H1 (cell line): ENCODE data around the gene GNG4. TPM values are rescaled to one million over a fixed set of nuclear protein-coding genes. Genes with fewer than 3 reads are reported as not detected.

Source experiments
- CTCF ChIA-PET: fragments of 300-600 bp; sonication (Branson Sonifier 250); formaldehyde crosslinking; loops from one replicate; lab custom pipeline; 2021; ENCODE audit not compliant: partially characterized antibody; lab: Charles Lee
- POLR2A ChIA-PET: fragments of 300-600 bp; sonication (Branson Sonifier 250); formaldehyde crosslinking; loops from one replicate; lab custom pipeline; 2021; ENCODE audit warnings: inconsistent platforms; ENCODE audit not compliant: partially characterized antibody; lab: Charles Lee
- DNase-seq, 2 experiments: peaks; one replicate each; pipeline versions ENCODE4 v3.0.0 to v3.0.0-alpha.2; 2010 to 2022; ENCODE audit warnings: low spot score in 2 of 2, low read depth in 1 of 2, mixed read lengths in 1 of 2
- FAIRE-seq: peaks from 2 replicates; lab custom pipeline; 2011; peaks lifted over from hg19 to GRCh38; lab: Jason Lieb, UNC
- H2AFZ ChIP-seq: 2 replicates; pipeline ENCODE4 v1.8.1; 2012; ENCODE audit warnings: low read length, inconsistent platforms
- H2AK5ac ChIP-seq: 2 replicates; pipeline ENCODE4 v1.6.1; 2013; ENCODE audit warnings: low read depth, low read length
- H2BK120ac ChIP-seq: replicated peaks from 2 replicates; pipeline ENCODE3; 2013; ENCODE audit warnings: low read depth, low read length, inconsistent platforms
- H2BK12ac ChIP-seq: 2 replicates; pipeline ENCODE4 v1.6.1; 2013; ENCODE audit warnings: low read depth, low read length
- H2BK15ac ChIP-seq: 2 replicates; pipeline ENCODE4 v1.6.1; 2013; ENCODE audit warnings: low read length
- H2BK20ac ChIP-seq: 2 replicates; pipeline ENCODE4 v1.6.1; 2013; ENCODE audit warnings: low read length
- H2BK5ac ChIP-seq: 2 replicates; pipeline ENCODE4 v1.6.1; 2013; ENCODE audit warnings: low read depth, low read length
- H3K14ac ChIP-seq: 2 replicates; pipeline ENCODE4 v1.6.1; 2013; ENCODE audit warnings: inconsistent platforms; ENCODE audit not compliant: insufficient read length
- H3K18ac ChIP-seq: 2 replicates; pipeline ENCODE4 v1.6.1; 2013; ENCODE audit warnings: low read length; ENCODE audit errors: extremely low read depth
- H3K23ac ChIP-seq: 2 replicates; pipeline ENCODE4 v1.6.1; 2013; ENCODE audit warnings: inconsistent platforms; ENCODE audit not compliant: insufficient read length
- H3K23me2 ChIP-seq: 2 replicates; pipeline ENCODE4 v1.6.1; 2013; ENCODE audit warnings: low read depth, low read length
- H3K27ac ChIP-seq: 2 replicates; pipeline ENCODE4 v1.6.1; 2011; ENCODE audit warnings: low read depth, low read length, inconsistent platforms
- H3K27me3 ChIP-seq, 4 experiments: replicated peaks in 1 of 4; 1 replicate in 1 of 4; 2 replicates in 3 of 4; pipeline versions ENCODE4 v1.6.1 to v1.8.1; 2011 to 2013; ENCODE audit warnings: low read length in 3 of 4, mild to moderate bottlenecking in 3 of 4, inconsistent platforms in 2 of 4, mixed read lengths in 2 of 4, moderate library complexity in 1 of 4; ENCODE audit not compliant: control insufficient read depth in 3 of 4, insufficient read depth in 3 of 4; ENCODE audit errors: extremely low read depth in 1 of 4
- H3K36me3 ChIP-seq, 4 experiments: 2 replicates each; pipeline versions ENCODE4 v1.6.1 to v1.8.1; 2011 to 2013; ENCODE audit warnings: mild to moderate bottlenecking in 4 of 4, low read length in 3 of 4, moderate library complexity in 2 of 4, control low read depth in 1 of 4, inconsistent platforms in 1 of 4; ENCODE audit not compliant: insufficient read depth in 4 of 4, control insufficient read depth in 2 of 4
- H3K4ac ChIP-seq: replicated peaks from 2 replicates; pipeline ENCODE3; 2013; ENCODE audit warnings: low read length, low read depth, mixed read lengths, inconsistent platforms; ENCODE audit not compliant: insufficient read length
- H3K4me1 ChIP-seq, 4 experiments: replicated peaks in 1 of 4; 1 replicate in 1 of 4; 2 replicates in 3 of 4; pipeline versions ENCODE4 v1.6.1 to v1.8.1; 2011 to 2013; ENCODE audit warnings: low read length in 3 of 4, inconsistent platforms in 2 of 4, mixed read lengths in 1 of 4; ENCODE audit not compliant: insufficient read depth in 4 of 4, control insufficient read depth in 3 of 4
- H3K4me2 ChIP-seq, 2 experiments: 2 replicates each; pipeline versions ENCODE4 v1.6.1 to v1.8.1; 2011 to 2013; ENCODE audit warnings: low read depth in 2 of 2, low read length in 2 of 2, control low read depth in 1 of 2, inconsistent platforms in 1 of 2, mild to moderate bottlenecking in 1 of 2; ENCODE audit not compliant: insufficient read depth in 1 of 2
- H3K4me3 ChIP-seq, 4 experiments: fragments of 200-600, 300-600 bp in 1 of 4; sonication (generic), shearing (Covaris generic), sonication (Bioruptor Twin) in 1 of 4; 2 replicates each; pipeline versions ENCODE4 v1.5.1 to v1.8.1; 2011 to 2016; ENCODE audit warnings: low read length in 4 of 4, low read depth in 3 of 4, control low read depth in 2 of 4, inconsistent platforms in 2 of 4, mild to moderate bottlenecking in 2 of 4, mixed read lengths in 1 of 4, moderate library complexity in 1 of 4; ENCODE audit not compliant: insufficient read depth in 2 of 4; ENCODE audit errors: extremely low read depth in 1 of 4
- H3K56ac ChIP-seq: replicated peaks from 2 replicates; pipeline ENCODE3; 2013; ENCODE audit warnings: low read depth, mild to moderate bottlenecking, mixed read lengths, low read length, inconsistent platforms; ENCODE audit not compliant: insufficient read length
- H3K79me1 ChIP-seq: 2 replicates; pipeline ENCODE4 v1.6.1; 2013; ENCODE audit warnings: low read depth, low read length, control low read depth
- H3K79me2 ChIP-seq, 2 experiments: 2 replicates each; pipeline versions ENCODE4 v1.6.1 to v1.8.1; 2012 to 2013; ENCODE audit warnings: low read length in 2 of 2, mild to moderate bottlenecking in 2 of 2, inconsistent platforms in 1 of 2; ENCODE audit not compliant: insufficient read depth in 2 of 2, control insufficient read depth in 1 of 2
- H3K9ac ChIP-seq, 4 experiments: replicated peaks in 1 of 4; 1 replicate in 1 of 4; 2 replicates in 3 of 4; pipeline versions ENCODE4 v1.6.1 to v1.8.1; 2011 to 2013; ENCODE audit warnings: low read depth in 3 of 4, low read length in 3 of 4, control low read depth in 2 of 4, mild to moderate bottlenecking in 2 of 4, moderate library complexity in 2 of 4, inconsistent platforms in 1 of 4; ENCODE audit errors: extremely low read depth in 1 of 4
- H3K9me3 ChIP-seq, 2 experiments: 2 replicates each; pipeline versions ENCODE4 v1.6.1 to v1.8.1; 2012 to 2013; ENCODE audit warnings: mild to moderate bottlenecking in 2 of 2, moderate library complexity in 2 of 2, control low read depth in 1 of 2, inconsistent platforms in 1 of 2, low read depth in 1 of 2, low read length in 1 of 2, mixed read lengths in 1 of 2; ENCODE audit not compliant: insufficient read depth in 2 of 2
- H4K20me1 ChIP-seq, 2 experiments: replicated peaks in 1 of 2; 2 replicates each; pipeline versions ENCODE3 to v1.8.1; 2011 to 2013; ENCODE audit warnings: inconsistent platforms in 2 of 2, low read length in 2 of 2, mild to moderate bottlenecking in 1 of 2; ENCODE audit not compliant: insufficient read depth in 2 of 2, control insufficient read depth in 1 of 2
- H4K5ac ChIP-seq: 2 replicates; pipeline ENCODE4 v1.6.1; 2013; ENCODE audit warnings: low read length, low read depth, mixed read lengths, inconsistent platforms; ENCODE audit not compliant: insufficient read length
- H4K8ac ChIP-seq: 2 replicates; pipeline ENCODE4 v1.8.0; 2013; ENCODE audit warnings: mild to moderate bottlenecking, moderate library complexity, low read length, inconsistent platforms; ENCODE audit not compliant: insufficient read depth; ENCODE audit errors: extremely low read depth
- H4K91ac ChIP-seq: replicated peaks from 2 replicates; pipeline ENCODE3; 2013; ENCODE audit warnings: low read length, mixed read lengths, inconsistent platforms; ENCODE audit not compliant: insufficient read length
- BACH1 ChIP-seq: IDR thresholded peaks from 2 replicates; pipeline ENCODE4 v1.6.1; 2012; ENCODE audit warnings: low read length, improper control_type of control experiment
- CHD2 ChIP-seq: IDR thresholded peaks from 2 replicates; pipeline ENCODE4 v1.6.1; 2012; ENCODE audit warnings: low read length, improper control_type of control experiment
- KDM5A ChIP-seq: fragments of 200-600 bp; IDR thresholded peaks from 2 replicates; pipeline ENCODE4 v1.7.1; 2012; ENCODE audit warnings: mild to moderate bottlenecking, low read length, inconsistent platforms, mixed read lengths
- MAX ChIP-seq: IDR thresholded peaks from 2 replicates; pipeline ENCODE4 v1.6.1; 2012; ENCODE audit warnings: inconsistent platforms
- NRF1 ChIP-seq: IDR thresholded peaks from 2 replicates; pipeline ENCODE4 v1.6.1; 2011; ENCODE audit warnings: mild to moderate bottlenecking, low read depth, low read length, improper control_type of control experiment
- POLR2AphosphoS5 ChIP-seq: IDR thresholded peaks from 2 replicates; pipeline ENCODE4 v1.6.1; 2011; ENCODE audit warnings: low read depth, low read length
- RBBP5 ChIP-seq: IDR thresholded peaks from 2 replicates; pipeline ENCODE4 v1.7.1; 2012; ENCODE audit warnings: low read depth, mild to moderate bottlenecking, inconsistent platforms, low read length, moderate library complexity, borderline replicate concordance
- SAP30 ChIP-seq: fragments of 300-600 bp; sonication (generic); IDR thresholded peaks from 2 replicates; pipeline ENCODE4 v1.7.1; 2012; ENCODE audit warnings: low read length, moderate library complexity, mild to moderate bottlenecking, inconsistent platforms; ENCODE audit not compliant: insufficient read depth, insufficient replicate concordance
- TEAD4 ChIP-seq: IDR thresholded peaks from 2 replicates; pipeline ENCODE4 v1.6.1; 2012; ENCODE audit warnings: low read depth, low read length, inconsistent platforms, mixed read lengths
- WGBS, 2 experiments: shearing (Covaris generic) in 1 of 2; methylation state at CpG; one replicate each; pipeline versions ENCODE4 v1.1.6 to v1.1.7; 2013 to 2015; ENCODE audit warnings: low lambda C conversion rate in 2 of 2, mixed read lengths in 2 of 2, inconsistent platforms in 1 of 2, low coverage in 1 of 2, missing lambda C conversion rate in 1 of 2; ENCODE audit not compliant: insufficient replicate concordance in 2 of 2, insufficient coverage in 1 of 2, insufficient read length in 1 of 2; ENCODE audit errors: extremely low coverage in 1 of 2, missing lambda C conversion rate in 1 of 2; 5-methylcytosine and 5-hydroxymethylcytosine counted together
- polyA plus RNA-seq, 7 experiments: library from polyadenylated mRNA; depleted of rRNA in 3 of 7; stranded (reverse) in 5 of 7; unstranded in 2 of 7; fragments of >200 nt in 5 of 7; fragments of 200-250 nt in 2 of 7; gene quantifications; 1 replicate in 5 of 7; 2 replicates in 1 of 7; 4 replicates in 1 of 7; pipeline versions ENCODE4 v1.2.1 to v1.2.3, GENCODE V29; 2011 to 2013; ENCODE audit warnings: missing spikeins in 2 of 7, mixed read lengths in 2 of 7
- total RNA-seq: library from RNA; stranded (reverse); fragmentation: NEBNext Ultra II Directional; extraction: Animal tissue kit (Norgen Biotek cat#: 25700); gene quantifications from 2 replicates; pipeline ENCODE4 v1.2.1, GENCODE V29; 2021
- TF ChIP-seq, protein P1 (sequence below), 3 experiments: IDR thresholded peaks; 1 replicate in 2 of 3; 2 replicates in 1 of 3; pipeline versions ENCODE4 v1.5.1 to v1.6.1; 2011; ENCODE audit warnings: low read length in 3 of 3, mild to moderate bottlenecking in 3 of 3, inconsistent platforms in 2 of 3, low read depth in 1 of 3, moderate library complexity in 1 of 3; ENCODE audit not compliant: insufficient read depth in 1 of 3; ENCODE audit errors: control extremely low read depth in 1 of 3

Gene GNG4
- total and polyA plus RNA-seq, 2 of the 8 experiments (the other 6 are each of a cell fraction or from before 2014, with no cell fraction given) = 95.5 to 96.8 TPM

- Histone ChIP-seq H3K79me1 (no peaks in the 10 kb centered on the region), H3K14ac (no peak overlapping the region), H2BK20ac (no peak overlapping the region), H2BK15ac (no peak overlapping the region), H3K79me2 (no peaks in the 10 kb centered on the region), H3K18ac (no peak overlapping the region), H3K4me3 (no peak overlapping the region), H2BK12ac (no peak overlapping the region), H2AFZ (no peak overlapping the region), H3K4me2 (no peak overlapping the region), H3K9ac (no peak overlapping the region), H3K23ac (no peak overlapping the region), H3K4ac (no peak overlapping the region), H2AK5ac (no peak overlapping the region), H3K27me3 (no peaks in the 10 kb centered on the region; a peak in 1 of 7 replicates), H3K4me1 (peaks cover 0 to 3% (median 2%) of the 10 kb centered on the region in 4 experiments; a peak in 2 of 7 replicates), H4K20me1 (no peaks in the 10 kb centered on the region), H3K9me3 (no peaks in the 10 kb centered on the region), H3K27ac (no peak overlapping the region), H2BK120ac (no peak overlapping the region), H4K8ac (no peak overlapping the region), H3K23me2 (0 out of 2 replicates have a peak, but pooled peaks cover 1% of the 10 kb centered on the region), H3K36me3 (no peaks in the 10 kb centered on the region), H2BK5ac (no peak overlapping the region), H4K91ac (no peak overlapping the region), H3K56ac (no peak overlapping the region), H4K5ac (no peak overlapping the region)
- DNase-seq = no peak
- POLR2A ChIA-PET = interaction anchor here (0.8 kb wide), 1 partner anchor 12 kb away, joined by 4 read pairs; the partner anchor contains the start of gene B3GALNT2
- 93 to 100% methylated on average over 1 to 5 of the region's 5 CpGs for WGBS, 2 experiments
- CTCF ChIA-PET = interaction anchor here (0.6 to 2.6 kb wide), 5 partner anchors 9 to 268 kb away, joined by 4 to 13 read pairs (median 6); partner anchors contain the start of gene B3GALNT2
- no peak for FAIRE-seq
- no peak for TF ChIP-seq TEAD4
- no peak for TF ChIP-seq SAP30
- TF ChIP-seq KDM5A = no peak
- no peak for TF ChIP-seq POLR2AphosphoS5
- TF ChIP-seq CHD2 = no peak
- no peak for TF ChIP-seq NRF1
- TF ChIP-seq RBBP5 = no peak
- no peak for TF ChIP-seq MAX
- no peak for TF ChIP-seq BACH1
- TF ChIP-seq, protein P1, sequence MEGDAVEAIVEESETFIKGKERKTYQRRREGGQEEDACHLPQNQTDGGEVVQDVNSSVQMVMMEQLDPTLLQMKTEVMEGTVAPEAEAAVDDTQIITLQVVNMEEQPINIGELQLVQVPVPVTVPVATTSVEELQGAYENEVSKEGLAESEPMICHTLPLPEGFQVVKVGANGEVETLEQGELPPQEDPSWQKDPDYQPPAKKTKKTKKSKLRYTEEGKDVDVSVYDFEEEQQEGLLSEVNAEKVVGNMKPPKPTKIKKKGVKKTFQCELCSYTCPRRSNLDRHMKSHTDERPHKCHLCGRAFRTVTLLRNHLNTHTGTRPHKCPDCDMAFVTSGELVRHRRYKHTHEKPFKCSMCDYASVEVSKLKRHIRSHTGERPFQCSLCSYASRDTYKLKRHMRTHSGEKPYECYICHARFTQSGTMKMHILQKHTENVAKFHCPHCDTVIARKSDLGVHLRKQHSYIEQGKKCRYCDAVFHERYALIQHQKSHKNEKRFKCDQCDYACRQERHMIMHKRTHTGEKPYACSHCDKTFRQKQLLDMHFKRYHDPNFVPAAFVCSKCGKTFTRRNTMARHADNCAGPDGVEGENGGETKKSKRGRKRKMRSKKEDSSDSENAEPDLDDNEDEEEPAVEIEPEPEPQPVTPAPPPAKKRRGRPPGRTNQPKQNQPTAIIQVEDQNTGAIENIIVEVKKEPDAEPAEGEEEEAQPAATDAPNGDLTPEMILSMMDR (IDR thresholded peaks at IDR 0.05; ENCODE audit: control extremely low read depth in 1 of 3, insufficient read depth in 1 of 3, low read depth in 1 of 3, low read length in 3 of 3) = no peak
These were observed 133.6 kb downstream of the GNG4 start for GRCh38 chr1:235515844-235516512.
